SK-N-MC (cell line): ENCODE results near the gene KIAA1958.

ENCODE experiments used
- DNase-seq: peaks from one replicate; pipeline ENCODE4 v3.0.0-alpha.2; 2011; ENCODE audit warnings: low read depth, low spot score
- H3K27ac ChIP-seq: fragments of 200-600 bp; sonication (generic); 2 replicates; pipeline ENCODE4 v1.5.1; 2016; ENCODE audit warnings: mixed run types
- H3K36me3 ChIP-seq: fragments of 200-600 bp; sonication (generic); 2 replicates; pipeline ENCODE4 v1.6.1; 2017; ENCODE audit warnings: antibody characterized with exemption, low read length, mixed read lengths; ENCODE audit not compliant: insufficient read depth
- H3K4me3 ChIP-seq: fragments of 200-600 bp; sonication (generic); 2 replicates; pipeline ENCODE4 v1.5.1; 2016
- H3K9ac ChIP-seq: fragments of 200-600 bp; sonication (generic); 2 replicates; pipeline ENCODE4 v1.8.0; 2017; ENCODE audit warnings: mixed run types, mixed read lengths; ENCODE audit not compliant: insufficient read length
- H3K9me3 ChIP-seq: fragments of 200-600 bp; sonication (generic); 2 replicates; pipeline ENCODE4 v1.6.1; 2017; ENCODE audit warnings: low read depth, mild to moderate bottlenecking, antibody characterized with exemption, low read length, moderate library complexity, mixed read lengths
- EZH2 ChIP-seq: fragments of 200-600 bp; sonication (generic); IDR thresholded peaks from one replicate; pipeline ENCODE4 v1.6.1; 2017; ENCODE audit warnings: antibody characterized with exemption
- FOXP2 ChIP-seq: optimal IDR thresholded peaks from 2 replicates; pipeline ENCODE3; 2011; ENCODE audit warnings: mild to moderate bottlenecking, moderate library complexity; ENCODE audit not compliant: insufficient read depth; ENCODE audit errors: extremely low read length, control extremely low read depth
- POLR2AphosphoS5 ChIP-seq: IDR thresholded peaks from 2 replicates; pipeline ENCODE4 v1.6.1; 2012; ENCODE audit warnings: mild to moderate bottlenecking, low read depth, low read length, borderline replicate concordance

The KIAA1958 gene

GRCh38 chr9:112542593-112543292 lies 56.1 kb downstream of the KIAA1958 start:
- TF ChIP-seq POLR2AphosphoS5 (no peak), FOXP2 (no peak), EZH2 (no peak)

DNA sequence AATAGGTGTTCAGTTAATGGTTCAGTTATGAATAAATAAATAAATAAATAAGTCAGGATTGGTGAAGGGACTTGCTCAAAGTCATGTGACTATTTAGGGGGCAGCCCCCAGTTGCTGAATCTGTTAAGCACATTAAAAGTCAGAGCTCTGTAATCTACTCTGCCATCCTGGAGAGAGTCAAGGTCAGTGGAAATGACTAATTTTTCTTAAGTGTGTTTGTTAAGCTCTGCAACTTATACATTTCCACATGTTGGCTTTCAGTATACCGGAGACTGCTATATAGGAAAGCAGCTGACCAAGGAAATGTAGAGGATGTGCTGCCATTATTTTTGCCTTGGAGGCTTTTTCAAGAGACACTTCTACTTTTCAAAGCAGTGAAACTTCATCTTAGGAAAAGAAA lies 57.9 kb downstream of the KIAA1958 start:
- Histone ChIP-seq H3K9me3 (no peaks in the 10 kb centered on the region), H3K4me3 (no peak overlapping the region), H3K36me3 (no peaks in the 10 kb centered on the region), H3K27ac (no peak overlapping the region; the same call in 1 of the 2 replicates), H3K9ac (no peak overlapping the region)
- no peak for TF ChIP-seq POLR2AphosphoS5
- TF ChIP-seq EZH2: no peak
- no peak for TF ChIP-seq FOXP2
- DNase-seq: no peak

More at GRCh38 chr9:112542593-112543292, 56.1 kb downstream of the KIAA1958 start:
- peak overlapping the region; percentile 49; the same call in 1 of the 2 replicates for H3K4me3 ChIP-seq
- no peak overlapping the region for H3K9ac ChIP-seq
- peaks cover 13% of the 10 kb centered on the region for H3K36me3 ChIP-seq
- no peaks in the 10 kb centered on the region for H3K9me3 ChIP-seq
- peak overlapping the region; percentile 97 for H3K27ac ChIP-seq
- DNase-seq: no peak

- no peak overlapping the region for H3K9ac ChIP-seq
- no peak for TF ChIP-seq POLR2AphosphoS5
Observed at GRCh38 chr9:112545237-112545636, 58.6 kb downstream of the KIAA1958 start.

DNA sequence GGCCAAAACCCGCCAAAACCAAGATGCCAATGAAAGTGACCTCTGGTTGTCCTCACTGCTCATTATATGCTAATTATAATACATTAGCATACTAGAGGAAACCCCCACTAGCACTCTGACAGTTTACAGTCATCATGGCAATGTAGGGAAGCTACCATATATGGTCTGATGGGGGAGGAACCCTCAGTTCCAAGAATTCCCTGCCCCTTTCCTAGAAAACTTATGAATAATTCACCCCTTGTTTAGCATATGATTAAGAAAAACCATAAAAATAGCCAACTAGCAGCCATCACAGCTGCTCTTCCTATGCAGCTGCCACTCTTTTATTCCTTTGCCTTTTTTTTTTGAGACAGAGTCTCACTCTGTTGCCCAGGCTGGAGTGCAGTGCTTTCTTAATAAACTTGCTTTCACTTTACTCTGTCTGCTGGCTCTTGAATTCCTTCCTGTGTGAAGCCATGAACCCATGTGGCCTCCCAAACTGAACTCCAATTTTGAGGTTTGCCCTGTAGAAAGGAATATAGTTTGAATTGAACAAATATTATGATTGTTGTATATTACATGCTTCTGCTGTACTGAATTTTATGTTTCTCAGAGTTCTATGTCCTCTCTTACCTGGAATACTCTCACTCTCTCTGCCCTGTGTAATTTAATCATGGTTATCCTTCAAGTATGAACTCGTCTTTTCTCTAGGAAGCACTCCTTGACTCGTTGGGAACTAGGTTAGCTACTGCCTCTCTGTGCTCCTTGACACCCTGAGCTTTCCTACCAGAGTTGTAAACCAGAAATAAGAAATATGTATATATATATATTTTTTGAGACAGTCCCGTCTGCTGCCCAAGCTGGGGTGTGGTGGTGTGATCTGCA lies 59.8 kb downstream of the KIAA1958 start:
- Histone ChIP-seq H3K4me3 (0 out of 2 replicates have a peak overlapping the region, but pooled peaks have one; percentile 36), H3K27ac (no peak overlapping the region)
- DNase-seq: no peak

More at GRCh38 chr9:112545237-112545636, 58.6 kb downstream of the KIAA1958 start:
- H3K9me3 ChIP-seq: no peaks in the 10 kb centered on the region
- DNase-seq: no peak
- H3K4me3 ChIP-seq: no peak overlapping the region
- H3K27ac ChIP-seq: peak overlapping the region; percentile 67
- H3K36me3 ChIP-seq: no peaks in the 10 kb centered on the region

DNA sequence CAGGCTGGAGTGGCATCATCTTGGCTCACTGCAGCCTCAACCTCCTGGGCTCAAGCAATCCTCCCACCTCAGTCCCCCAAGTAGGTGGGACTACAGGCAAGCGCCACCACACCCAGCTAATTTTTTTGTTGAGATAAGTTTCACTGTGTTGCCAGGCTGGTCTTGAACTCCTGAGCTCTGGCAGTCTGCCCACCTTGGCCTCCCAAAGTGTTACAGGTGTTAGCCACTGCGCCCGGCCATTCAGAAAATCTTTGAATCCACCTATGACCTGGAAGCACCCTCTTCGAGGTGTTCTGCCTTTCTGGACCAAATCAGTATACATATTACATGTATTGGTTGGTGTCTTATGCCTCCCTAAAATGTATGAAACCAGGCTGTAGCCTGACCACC lies 61.4 kb downstream of the KIAA1958 start:
- H3K27ac ChIP-seq: no peak overlapping the region
- H3K4me3 ChIP-seq: no peak overlapping the region
- no peaks in the 10 kb centered on the region for H3K36me3 ChIP-seq
- DNase-seq: no peak
- no peak for TF ChIP-seq POLR2AphosphoS5
- no peak for TF ChIP-seq EZH2
- no peak for TF ChIP-seq FOXP2
- no peaks in the 10 kb centered on the region for H3K9me3 ChIP-seq
- H3K9ac ChIP-seq: no peak overlapping the region

More for the DNA sequence above, 59.8 kb downstream of the KIAA1958 start:
- H3K9ac ChIP-seq: no peak overlapping the region
- H3K36me3 ChIP-seq: no peaks in the 10 kb centered on the region
- TF ChIP-seq FOXP2: no peak
- TF ChIP-seq POLR2AphosphoS5: no peak
- TF ChIP-seq EZH2: no peak
- no peaks in the 10 kb centered on the region for H3K9me3 ChIP-seq

GRCh38 chr9:112548836-112549595 lies 62.4 kb downstream of the KIAA1958 start:
- Histone ChIP-seq H3K27ac (no peak overlapping the region), H3K36me3 (no peaks in the 10 kb centered on the region), H3K9ac (no peak overlapping the region), H3K9me3 (no peaks in the 10 kb centered on the region), H3K4me3 (no peak overlapping the region)
- TF ChIP-seq POLR2AphosphoS5 (no peak), EZH2 (no peak)
- no peak for DNase-seq

GRCh38 chr9:112550531-112550930 lies 63.9 kb downstream of the KIAA1958 start:
- no peak overlapping the region for H3K9ac ChIP-seq
- no peak overlapping the region for H3K4me3 ChIP-seq
- H3K36me3 ChIP-seq: no peaks in the 10 kb centered on the region
- no peak overlapping the region for H3K27ac ChIP-seq
- no peak for TF ChIP-seq POLR2AphosphoS5
- no peak for TF ChIP-seq FOXP2
- TF ChIP-seq EZH2: no peak
- H3K9me3 ChIP-seq: no peaks in the 10 kb centered on the region
- DNase-seq: no peak

DNA sequence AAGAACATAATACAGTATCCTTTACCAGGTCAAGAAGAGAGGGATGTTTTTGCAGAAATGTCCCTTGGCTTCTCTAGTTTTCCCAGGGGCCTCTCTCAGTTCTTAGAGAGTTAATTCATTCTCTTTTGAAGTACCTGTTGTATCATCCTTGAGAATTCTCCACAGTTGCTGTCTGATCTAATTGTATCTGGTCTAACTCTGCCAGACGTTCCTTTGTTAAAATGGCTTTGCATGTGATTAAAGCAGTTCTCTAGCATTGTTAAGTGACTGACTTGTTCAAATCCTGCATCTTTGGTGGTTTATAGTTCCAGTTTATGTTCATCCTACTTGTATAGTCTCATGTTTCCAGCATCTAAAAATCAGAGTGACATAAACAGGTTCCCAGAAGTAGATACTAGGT lies 65.0 kb downstream of the KIAA1958 start:
- no peak for DNase-seq
- Histone ChIP-seq H3K27ac (no peak overlapping the region), H3K4me3 (no peak overlapping the region), H3K9ac (no peak overlapping the region), H3K9me3 (no peaks in the 10 kb centered on the region), H3K36me3 (no peaks in the 10 kb centered on the region)
- TF ChIP-seq POLR2AphosphoS5 (no peak), FOXP2 (no peak), EZH2 (no peak)
